Activated CD8-positive, alpha-beta memory T cell treated with anti-CD3 and anti-CD28 coated beads for 1 hour (primary cell): ENCODE results near the gene ABHD2.
"Not testable (repeated sequence)": the region's sequence is repeated elsewhere in the genome, so short reads cannot be mapped to it uniquely, and the experiment has no call there.

Source experiments
- DNase-seq, 2 donors: peaks; one replicate each; pipeline ENCODE4 v3.0.0-alpha.2; 2020; ENCODE audit warnings: low read depth in 1 of 2; ENCODE audit errors: extremely low read depth in 1 of 2

The ABHD2 gene

DNA sequence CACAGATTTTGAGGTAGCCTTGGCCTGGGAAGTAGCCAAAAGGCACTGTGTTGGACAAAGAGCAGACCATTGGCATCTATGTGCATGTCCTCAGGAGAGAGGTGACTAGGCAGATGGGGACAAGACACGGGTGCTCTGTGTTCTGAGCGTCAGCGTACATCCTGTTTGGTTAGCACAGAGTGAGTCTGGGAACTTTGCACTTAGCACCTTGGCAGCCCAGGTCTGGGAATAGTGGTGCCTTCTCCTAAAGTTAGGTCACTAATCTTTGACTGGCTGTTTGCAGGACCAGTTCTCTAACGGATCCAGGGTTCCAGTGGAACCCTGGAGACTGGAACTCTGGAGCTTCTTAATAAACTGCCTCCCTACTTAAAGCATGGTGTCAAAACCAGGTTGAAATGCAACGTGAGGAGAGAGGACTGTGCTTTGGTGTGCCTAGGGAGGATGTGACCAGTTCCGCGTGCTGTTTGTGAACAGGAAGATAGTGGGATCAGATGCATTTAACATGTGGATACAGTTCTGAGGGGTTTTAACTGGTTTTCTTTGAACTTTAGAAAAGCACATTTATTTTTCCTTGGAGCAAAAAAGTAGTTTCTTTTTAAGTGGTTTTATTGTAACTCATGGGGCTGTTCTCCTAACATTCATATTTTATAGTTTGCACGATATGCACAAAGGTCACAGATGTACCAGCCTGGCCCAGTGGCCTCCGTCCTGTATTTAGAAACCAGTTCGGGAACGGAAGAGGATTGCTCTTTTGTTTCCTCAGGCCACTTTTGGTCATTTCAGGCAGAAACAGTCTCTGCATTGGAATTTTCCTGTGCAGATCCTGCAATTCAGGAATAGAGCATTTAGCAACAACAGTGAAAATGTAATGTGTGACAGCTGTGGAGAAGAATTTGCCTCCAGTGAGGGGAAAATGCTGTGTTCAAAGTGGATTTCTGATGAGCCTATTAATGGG, 48.8 kb downstream of the ABHD2 start:
- no peak for DNase-seq

DNA sequence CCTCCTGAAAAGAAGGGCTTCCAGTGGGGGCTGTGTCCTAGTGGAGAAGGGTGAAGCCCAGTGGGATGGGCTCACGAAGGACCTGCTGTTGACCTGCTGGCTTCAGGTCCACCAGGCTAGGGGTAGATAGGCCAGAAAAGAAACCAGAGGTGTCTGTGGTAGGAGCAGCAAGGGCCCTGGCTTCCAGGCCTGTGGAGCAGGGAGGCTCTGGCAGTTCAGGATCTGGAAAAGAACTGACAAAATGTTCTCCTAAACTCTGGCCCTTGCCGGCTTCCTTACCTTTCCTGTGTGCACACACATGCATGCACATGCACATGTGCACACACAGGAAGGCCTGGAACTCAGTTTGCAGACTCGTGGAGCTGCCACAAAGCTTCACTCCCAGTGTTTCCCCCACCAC, 49.7 kb downstream of the ABHD2 start:
- DNase-seq = no peak

DNA sequence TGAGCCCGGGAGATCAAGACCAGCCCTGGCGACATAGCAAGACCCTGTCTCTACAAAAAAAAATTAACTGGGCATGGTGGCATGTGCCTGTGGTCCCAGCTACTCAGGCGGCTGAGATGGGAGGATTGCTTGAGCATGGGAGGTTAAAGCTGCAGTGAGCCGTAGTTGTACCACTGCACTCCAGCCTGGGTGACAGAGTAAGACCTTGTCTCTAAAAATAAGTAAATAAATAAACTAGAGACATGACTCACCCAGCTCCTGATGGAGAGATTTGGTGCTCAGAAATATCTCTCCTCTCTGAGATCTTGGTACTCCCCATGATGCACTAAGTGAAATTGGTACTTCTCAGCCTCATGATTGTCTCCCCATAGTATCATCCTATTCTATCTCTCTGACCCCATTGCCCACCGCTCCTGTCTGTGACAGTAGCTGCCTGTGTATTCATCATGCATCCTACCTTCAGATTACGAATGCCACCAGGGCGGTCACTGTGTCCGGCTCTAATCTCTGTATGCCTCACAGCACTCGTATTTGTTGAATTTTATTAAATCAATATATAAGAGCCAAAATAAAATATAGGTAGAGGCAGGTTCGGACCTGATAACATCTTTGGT, 50.9 kb downstream of the ABHD2 start:
- DNase-seq = no peak

DNA sequence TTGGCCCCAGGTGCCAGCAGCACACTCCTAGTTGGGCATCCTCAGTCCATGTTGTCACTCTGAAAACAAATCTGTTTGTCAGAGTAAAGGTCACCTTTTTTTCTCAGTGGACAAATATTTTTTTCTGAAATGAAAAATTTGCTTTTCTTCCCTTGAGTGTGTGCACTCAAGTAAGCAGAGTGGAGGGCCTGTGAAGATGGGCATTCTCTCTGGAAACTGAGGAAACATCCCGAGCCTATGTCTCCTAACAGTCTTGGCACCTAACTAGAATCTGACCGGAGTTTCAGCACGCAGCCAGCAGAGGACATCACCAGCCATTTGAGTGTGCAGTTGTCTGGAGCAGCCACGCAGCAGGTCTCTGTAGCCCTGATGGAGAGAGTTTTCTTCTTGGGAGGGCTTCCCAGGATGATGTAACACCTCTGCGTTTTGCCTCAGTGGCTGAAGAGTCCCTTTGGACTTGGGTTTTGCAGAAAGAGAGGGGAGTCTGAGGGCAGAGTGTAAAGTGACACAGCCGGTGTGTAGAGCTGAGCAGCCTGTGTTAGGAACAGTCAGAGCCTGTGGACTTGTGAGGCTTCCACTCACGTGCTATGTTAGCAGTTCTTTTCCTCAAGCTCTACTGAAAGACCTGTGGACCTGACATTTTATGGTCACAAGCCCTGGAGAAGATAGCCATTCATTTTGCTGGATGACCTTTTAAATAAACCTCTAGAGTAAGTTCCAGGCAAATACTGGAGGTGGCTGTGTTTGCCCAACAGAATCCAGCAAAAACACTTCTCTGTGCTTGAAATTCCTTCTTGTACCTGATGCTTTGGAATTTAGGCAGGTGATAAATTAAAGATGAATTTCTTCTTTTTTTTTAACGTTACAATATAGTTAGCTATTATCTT, 51.6 kb downstream of the ABHD2 start:
- no peak for DNase-seq

DNA sequence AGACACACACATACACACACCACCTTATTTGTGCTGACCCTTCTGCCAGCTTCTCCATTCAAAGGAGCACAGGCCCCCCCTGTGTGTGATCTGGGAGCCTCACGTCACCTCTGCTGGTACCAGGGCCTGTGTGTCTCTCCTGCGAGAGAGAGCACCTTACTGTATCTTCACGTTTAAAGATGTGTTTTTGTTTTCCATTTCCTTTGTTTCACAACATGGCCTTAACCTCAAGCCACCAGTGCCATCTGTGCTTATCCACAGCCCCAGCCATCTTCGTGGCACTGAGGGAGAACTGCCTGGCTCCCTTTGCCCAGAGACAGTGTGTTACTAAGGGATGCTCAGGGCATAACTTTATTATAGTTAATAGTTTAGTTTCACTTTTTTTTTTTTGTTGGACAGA, 52.3 kb downstream of the ABHD2 start:
- DNase-seq = no peak

DNA sequence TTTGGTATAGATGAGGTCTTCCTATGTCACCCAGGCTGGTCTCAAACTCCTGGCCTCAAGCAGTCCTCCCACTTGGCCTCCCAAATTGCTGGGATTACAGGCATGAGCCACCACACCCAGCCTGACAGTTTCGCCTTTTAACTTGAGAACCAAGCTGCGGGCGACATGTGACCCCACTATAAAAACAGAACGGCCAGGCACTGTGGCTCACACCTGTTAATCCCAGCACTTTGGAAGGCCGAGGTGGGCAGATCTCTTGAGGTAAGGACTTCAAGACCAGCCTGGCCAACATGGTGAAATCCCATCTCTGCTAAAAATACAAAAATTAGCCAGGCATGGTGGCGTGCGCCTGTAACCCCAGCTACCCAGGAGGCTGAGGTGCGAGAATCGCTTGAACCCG, 52.9 kb downstream of the ABHD2 start:
- DNase-seq = not testable (repeated sequence)

DNA sequence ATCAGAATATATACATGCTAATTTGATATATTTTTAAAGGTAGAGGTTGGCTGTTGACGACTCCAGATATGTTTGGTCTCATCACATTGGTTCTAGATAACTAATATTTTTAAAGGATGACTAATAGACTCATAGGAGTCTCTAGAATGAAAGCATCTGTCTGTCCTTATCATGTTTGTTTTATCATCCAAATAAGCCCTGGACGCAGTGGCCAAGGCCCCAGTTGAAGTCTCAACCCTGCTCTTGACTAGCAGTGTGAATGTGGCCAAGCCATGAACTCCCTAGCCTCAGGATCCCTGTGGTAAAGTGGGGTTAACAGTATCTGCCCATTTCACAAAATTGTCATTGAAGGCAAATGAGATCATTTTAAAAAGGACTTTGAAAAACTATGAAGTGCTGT, 53.6 kb downstream of the ABHD2 start:
- no peak for DNase-seq

DNA sequence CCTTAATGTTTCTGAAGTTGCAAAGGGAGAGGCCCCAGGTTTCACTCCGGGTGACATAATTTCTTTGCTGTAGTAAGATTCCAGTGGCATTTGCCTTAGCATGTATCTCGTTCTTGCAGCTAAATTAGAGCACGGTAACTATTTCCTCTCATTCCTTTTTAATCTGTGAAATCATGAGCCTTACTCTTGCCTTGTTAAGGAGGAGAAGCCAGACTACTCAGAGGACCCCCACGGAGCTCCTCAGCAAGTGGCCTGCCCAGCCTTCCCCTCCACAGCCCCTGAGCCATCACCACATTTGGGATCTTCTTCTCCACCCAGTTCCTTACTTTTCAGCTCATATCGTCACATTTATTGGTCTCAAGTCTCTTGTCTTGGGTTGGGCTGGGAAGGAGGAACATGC, 54.2 kb downstream of the ABHD2 start:
- DNase-seq = no peak

DNA sequence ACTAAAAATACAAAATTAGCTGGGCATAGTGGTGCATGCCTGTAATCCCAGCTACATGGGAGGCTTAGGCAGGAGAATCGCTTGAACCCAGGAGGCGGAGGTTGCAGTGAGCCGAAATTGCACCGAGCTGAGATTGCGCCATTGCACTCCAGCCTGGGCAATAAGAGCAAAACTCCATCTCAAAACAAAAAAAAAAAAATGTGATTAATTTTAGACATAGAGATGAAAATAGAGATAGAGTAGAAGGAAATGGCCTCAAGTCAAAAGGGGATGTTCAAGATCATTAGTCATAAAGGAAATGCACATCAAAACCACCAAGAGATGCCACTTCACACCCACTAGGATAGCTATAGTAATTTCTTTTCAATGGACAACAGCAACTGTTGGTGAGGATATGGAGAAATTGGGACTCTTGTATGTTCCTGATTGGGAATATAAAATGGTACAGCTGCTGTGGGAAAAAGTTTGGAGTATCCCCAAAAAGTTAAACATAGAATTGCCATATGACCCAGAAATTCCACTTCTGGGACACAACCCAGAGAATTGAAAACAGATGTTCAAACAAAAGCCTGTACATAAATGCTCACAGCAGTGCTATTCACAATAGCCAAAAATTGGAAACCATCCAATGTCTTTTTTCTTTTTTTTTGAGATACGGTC, 55.4 kb downstream of the ABHD2 start:
- DNase-seq = no peak

DNA sequence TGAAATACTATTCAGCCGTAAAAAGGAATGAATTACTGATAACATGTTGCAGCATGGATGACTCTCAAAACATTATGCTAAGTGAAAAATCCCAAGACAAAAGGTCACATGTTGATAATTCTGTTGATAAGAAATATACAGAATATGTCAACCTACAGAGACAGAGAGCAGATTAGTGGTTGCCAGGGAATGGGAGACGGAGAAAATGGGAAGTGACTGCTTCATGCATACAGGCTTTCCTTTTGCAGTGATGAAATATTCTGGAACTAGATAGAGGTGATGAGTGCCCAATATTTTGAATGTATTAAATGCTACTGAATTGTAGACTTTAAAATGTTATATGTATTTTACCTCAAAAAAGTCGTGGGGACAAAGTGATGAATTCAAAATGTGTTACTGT, 56.2 kb downstream of the ABHD2 start:
- no peak for DNase-seq

DNA sequence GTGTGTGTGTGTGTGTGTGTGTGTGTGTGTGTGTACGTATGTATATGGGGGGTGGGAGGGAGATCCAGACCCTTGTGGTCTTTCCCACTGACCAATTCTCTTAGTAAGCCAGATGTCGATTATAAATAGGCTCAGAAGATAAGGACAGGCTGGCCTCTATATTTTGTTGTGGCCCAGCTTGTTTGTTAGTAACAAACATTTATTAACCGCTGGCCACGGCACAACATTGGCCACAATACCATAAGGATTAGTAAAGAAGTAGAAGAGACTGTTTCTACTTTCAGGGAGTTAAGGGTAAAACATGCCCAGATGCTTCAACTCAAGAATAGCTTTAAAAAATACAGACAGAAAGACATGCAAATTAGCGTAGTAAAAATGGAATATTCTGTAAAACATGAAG, 58.1 kb downstream of the ABHD2 start:
- no peak for DNase-seq

DNA sequence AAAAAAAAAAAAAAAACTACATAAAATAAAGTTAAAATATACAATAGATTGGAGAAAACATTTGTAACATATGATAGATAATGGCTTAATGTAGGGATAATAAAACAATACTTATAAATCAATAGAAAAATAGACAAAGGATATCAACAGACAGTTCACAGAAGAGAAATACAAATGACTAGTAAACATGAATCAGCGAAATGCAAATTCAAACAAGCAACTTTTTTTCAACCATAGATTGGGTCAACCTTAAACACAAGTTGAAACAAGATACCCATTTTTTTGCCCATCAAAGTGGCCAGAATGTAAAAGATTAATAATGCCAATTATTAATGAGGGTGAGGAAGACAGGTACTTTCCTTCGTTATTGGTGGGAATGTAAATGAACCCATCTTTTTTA, 59.9 kb downstream of the ABHD2 start:
- no peak for DNase-seq

DNA sequence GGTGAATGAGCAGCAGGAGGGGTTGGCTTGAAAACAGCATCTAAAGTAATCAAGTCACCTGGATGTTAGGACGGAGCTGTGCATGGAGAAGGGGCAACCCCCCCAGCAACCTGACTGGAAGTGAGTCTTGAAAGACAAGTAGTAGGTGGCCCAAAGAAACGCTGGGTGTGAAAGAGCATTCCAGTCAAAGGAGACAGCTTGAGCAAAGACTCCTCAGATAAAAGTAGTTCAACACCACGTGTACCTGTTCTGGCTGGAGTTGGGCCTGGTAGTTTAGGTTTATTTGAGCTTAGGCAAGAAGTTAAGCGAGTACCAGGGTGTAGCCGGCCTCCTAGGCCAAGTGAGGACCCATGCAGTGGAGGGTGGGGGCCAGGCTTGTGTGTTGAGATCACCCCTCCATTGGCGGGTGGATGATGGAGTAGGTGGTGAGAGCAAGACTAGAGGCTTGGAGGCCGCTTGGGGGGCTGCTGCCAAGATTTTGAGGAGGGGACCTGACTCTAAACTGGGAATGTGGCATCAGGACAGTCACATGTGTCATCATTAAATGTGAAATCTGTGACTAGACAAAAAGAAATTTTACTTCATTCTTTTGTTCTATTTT, 61.3 kb downstream of the ABHD2 start:
- no peak for DNase-seq

DNA sequence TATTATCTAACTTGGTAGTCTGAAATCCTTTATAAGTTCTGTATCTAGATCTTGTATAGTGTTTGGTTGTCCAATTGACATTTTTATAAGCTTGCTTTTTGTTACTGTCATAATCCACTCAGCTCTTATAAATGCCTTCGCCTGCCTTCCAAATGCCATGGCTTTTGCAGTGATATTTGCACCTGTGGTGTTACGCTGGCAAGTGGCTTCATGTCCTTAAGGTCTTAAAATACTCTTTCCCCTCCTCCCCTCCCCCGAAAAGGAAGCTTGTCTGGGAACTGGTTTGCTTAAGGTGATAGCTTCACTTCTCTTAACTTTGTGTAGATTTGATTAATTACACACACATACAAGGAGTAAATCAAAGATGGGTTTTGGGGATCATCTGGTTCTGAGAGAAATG, 62.0 kb downstream of the ABHD2 start:
- no peak for DNase-seq

DNA sequence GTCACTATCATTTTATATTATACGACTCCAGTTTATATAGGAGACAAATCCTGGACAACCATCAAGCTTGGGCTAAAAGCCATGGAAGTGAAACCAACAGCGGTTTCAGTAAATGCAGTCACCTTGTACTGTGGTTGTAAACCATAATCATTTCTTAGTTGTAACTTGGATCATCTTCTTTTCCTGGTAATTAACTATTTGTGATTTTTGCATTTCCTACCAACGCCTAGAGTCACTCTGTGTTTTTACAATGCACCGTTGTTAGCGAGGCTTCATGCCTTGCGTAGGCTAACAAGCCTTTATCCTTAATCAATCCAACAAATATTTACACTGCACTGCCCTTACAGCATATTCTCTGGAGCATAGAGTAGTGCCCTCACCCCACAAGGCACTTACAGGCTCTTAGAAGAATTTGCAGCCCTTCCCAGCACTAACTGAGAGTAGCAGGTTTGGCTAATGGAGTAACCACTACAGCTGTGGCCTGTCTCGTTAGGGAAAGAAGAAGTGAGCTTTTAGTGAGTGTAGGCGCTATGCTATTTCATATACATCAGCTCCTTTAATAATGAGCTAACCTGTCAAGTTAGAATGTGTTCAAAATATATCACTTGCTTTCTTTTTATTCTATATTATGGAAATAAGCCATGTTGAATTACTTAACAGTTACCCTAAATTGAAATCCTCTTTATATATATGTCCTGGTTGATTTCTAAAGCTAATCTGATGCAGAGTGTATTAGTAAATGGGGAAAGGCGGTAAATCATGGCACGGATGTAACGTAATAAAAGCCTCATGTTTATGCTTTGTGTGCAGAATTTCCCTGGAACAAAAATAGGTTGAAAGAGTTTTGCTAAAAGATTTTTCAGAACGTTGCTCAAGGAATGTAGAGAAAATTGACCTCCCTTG, 62.8 kb downstream of the ABHD2 start:
- DNase-seq = no peak

DNA sequence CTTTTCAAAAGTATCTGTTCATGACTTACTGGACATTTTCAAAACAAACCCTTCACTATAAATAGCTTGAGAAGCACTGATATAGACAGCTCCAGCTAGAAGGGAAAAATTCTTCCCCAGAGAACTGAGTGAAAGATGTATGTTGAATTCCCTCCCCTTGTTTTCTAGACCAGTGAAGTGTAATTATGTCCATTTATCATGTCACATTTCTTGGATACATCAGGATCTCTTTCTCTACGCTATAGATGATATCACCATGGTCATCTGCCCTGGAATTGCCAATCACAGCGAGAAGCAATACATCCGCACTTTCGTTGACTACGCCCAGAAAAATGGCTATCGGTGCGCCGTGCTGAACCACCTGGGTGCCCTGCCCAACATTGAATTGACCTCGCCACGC, 66.9 kb downstream of the ABHD2 start:
- no peak for DNase-seq

DNA sequence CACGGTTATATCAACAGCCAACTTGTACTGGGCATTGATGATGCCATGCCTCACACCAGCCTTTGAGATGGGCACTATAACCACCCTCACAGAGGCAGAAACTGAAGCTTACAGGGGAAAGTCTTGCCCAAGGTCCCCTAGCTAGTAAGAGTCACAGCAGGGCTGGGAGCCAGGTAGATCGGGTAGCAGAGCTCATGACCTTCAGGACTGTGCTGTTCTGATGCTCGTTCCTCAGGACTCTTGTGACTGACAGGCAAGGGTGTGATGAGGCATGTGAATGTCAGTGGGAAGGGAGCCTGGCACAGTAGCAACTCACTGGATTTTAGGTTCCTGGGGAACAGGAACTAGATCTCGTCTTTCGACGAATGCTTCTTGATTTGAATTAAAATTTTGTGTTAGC, 67.4 kb downstream of the ABHD2 start:
- DNase-seq = no peak

DNA sequence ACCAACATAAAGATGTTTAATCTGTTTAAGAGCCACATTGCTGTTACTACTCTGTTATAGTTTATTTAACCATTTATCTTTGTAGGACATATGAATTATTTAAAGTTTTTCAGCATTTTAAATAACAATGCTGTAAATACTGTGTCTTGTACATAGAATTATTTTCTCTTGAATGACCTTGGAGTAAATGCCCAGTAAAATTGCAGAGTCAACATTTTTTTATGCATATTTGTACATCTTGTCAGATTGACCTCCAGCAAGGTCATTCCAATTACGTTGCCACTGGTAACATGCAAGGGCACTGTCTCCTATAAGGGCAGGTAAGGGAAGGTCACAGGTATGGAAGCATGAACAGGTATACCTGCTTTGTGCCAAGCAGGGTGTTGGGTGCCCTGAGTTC, 68.8 kb downstream of the ABHD2 start:
- no peak for DNase-seq

DNA sequence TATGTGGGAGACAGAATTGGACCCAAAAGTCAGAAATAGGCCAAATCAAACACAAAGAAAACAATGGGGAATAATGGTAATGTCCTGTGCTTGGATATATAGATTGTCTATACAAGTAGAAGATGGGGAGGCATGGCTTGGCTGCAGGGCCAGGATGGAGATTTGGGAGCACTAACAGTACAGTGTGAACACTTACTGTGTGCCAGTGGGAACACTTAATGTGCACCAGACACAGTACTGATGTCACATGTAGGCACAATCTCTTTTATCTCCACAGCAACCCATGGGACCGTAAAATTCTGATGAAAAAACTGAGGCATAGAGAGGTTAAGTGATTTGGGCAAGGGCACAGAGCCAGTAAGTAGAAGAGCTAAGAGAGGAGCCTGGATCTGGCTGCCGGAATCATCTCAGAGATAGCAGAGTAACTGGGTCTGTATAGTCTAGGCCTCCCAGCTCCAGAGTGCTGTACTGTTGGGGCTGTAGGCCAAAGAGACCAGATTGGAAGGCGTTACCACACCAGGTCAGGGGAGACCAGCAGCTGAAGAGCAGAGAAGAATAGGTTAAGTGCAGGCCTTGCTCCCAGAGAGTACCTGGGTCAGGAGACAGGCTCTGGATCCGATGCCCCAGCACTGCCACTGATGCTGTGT, 69.8 kb downstream of the ABHD2 start:
- no peak for DNase-seq
